Right cardiac atrium (tissue), 5 donors: ENCODE data around the gene HOXD9. TPM values are rescaled to one million over a fixed set of nuclear protein-coding genes. Genes with fewer than 3 reads are reported as not detected.
A peak's percentile ranks its signal among the peaks of the same experiment; 100 is the strongest.

Experiments
- ATAC-seq, 2 donors: fragments of 200-7000 bp; cut with Tn5 transposase; one replicate each; pipeline versions ENCODE4 v1.8.0 to v1.9.1; 2020; ENCODE audit warnings: moderate library complexity in 2 of 2, mild to moderate bottlenecking in 1 of 2
- DNase-seq, 3 donors: peaks; one replicate each; pipeline ENCODE4 v3.0.0-alpha.2; 2020
- H3K27ac ChIP-seq: one replicate; pipeline ENCODE4 v1.5.1; 2013; ENCODE audit warnings: mild to moderate bottlenecking, low read length, control low read depth, moderate library complexity
- H3K27me3 ChIP-seq: one replicate; pipeline ENCODE4 v1.6.1; 2013; ENCODE audit not compliant: control insufficient read depth, insufficient read depth
- H3K4me1 ChIP-seq: one replicate; pipeline ENCODE4 v1.6.1; 2013; ENCODE audit warnings: low read length; ENCODE audit not compliant: control insufficient read depth, insufficient read depth
- H3K4me3 ChIP-seq: one replicate; pipeline ENCODE4 v1.5.1; 2013; ENCODE audit warnings: low read length, control low read depth
- H3K9me3 ChIP-seq: one replicate; pipeline ENCODE4 v1.6.1; 2013; ENCODE audit warnings: low read length; ENCODE audit not compliant: control insufficient read depth
- WGBS: extraction: QIAGEN DNeasy Blood & Tissue Kit; methylation state at CpG from one replicate; pipeline ENCODE4 v1.1.7; 2013; 5-methylcytosine and 5-hydroxymethylcytosine counted together
- intact Hi-C, 4 donors: fragments of 100-400 bp; cut with DNase I; formaldehyde crosslinking; loops; one replicate each; pipeline versions ENCODE4 v1.11.0 to v1.14.0; 2022 to 2023
- polyA plus RNA-seq: library from polyadenylated mRNA; stranded (reverse); fragments of 200-250 nt; gene quantifications from one replicate; pipeline ENCODE4 v1.2.3, GENCODE V29; 2013
- total RNA-seq, 4 donors: library from RNA; stranded (reverse); fragmentation: NEBNext Ultra II Directional; extraction: Animal tissue kit (Norgen Biotek cat#: 25700); gene quantifications; one replicate each; pipeline ENCODE4 v1.2.1, GENCODE V29; 2021
- donor health status: healthy with polysubstance abuse.
- donor health status: DM: no; HTN: yes; CAD: no.
- donor health status: DM: no; HTN: no; CAD: no.
- donor health status: DM: no; HTN: yes; CAD: no; lungs with severe emphysema.
- donor health status: DM: yes; HTN: yes; CAD: no.

Gene HOXD9
- total and polyA plus RNA-seq, 5 donors: 0.09 TPM; not detected in 4

- H3K9me3 ChIP-seq: no peaks in the 10 kb centered on the region
- intact Hi-C loops: loop anchor here in 3 of 4 donors (10.0 kb wide), 2 partner anchors 407 to 667 kb away; no protein-coding TSS in a partner anchor
- 19% methylated on average over 32 of the region's 32 CpGs for WGBS
- no peak overlapping the region for H3K4me3 ChIP-seq
- H3K4me1 ChIP-seq: peaks cover 3% of the 10 kb centered on the region
- no peak for ATAC-seq
- H3K27ac ChIP-seq: no peak overlapping the region
- DNase-seq: no peak
- peaks cover 8% of the 10 kb centered on the region for H3K27me3 ChIP-seq
Measured at GRCh38 chr2:176147210-176147799, 24.8 kb downstream of the HOXD9 start.

- WGBS: 14% methylated on average over 31 of the region's 31 CpGs
- H3K4me3 ChIP-seq: no peak overlapping the region
- no peaks in the 10 kb centered on the region for H3K9me3 ChIP-seq
- DNase-seq: no peak
- intact Hi-C loops: loop anchor here in 3 of 4 donors (10.0 kb wide), 2 partner anchors 407 to 667 kb away; no protein-coding TSS in a partner anchor
- peaks cover 3% of the 10 kb centered on the region for H3K4me1 ChIP-seq
- no peak overlapping the region for H3K27ac ChIP-seq
- peaks cover 8% of the 10 kb centered on the region for H3K27me3 ChIP-seq
- no peak for ATAC-seq
Measured at GRCh38 chr2:176147800-176148496, 25.4 kb downstream of the HOXD9 start.

- 31% methylated on average over 11 of the region's 11 CpGs for WGBS
- ATAC-seq: no peak
- no peak overlapping the region for H3K27ac ChIP-seq
- intact Hi-C loops: loop anchor here in 3 of 4 donors (10.0 kb wide), 2 partner anchors 406 to 666 kb away; no protein-coding TSS in a partner anchor
- peaks cover 3% of the 10 kb centered on the region for H3K27me3 ChIP-seq
- H3K9me3 ChIP-seq: no peaks in the 10 kb centered on the region
- H3K4me1 ChIP-seq: peaks cover 3% of the 10 kb centered on the region
- H3K4me3 ChIP-seq: no peak overlapping the region
- DNase-seq: no peak
Measured at GRCh38 chr2:176148751-176149421, 26.4 kb downstream of the HOXD9 start.

GRCh38 chr2:176149481-176149938 lies 27.0 kb downstream of the HOXD9 start:
- 29% methylated on average over 22 of the region's 22 CpGs for WGBS
- no peak for ATAC-seq

DNA sequence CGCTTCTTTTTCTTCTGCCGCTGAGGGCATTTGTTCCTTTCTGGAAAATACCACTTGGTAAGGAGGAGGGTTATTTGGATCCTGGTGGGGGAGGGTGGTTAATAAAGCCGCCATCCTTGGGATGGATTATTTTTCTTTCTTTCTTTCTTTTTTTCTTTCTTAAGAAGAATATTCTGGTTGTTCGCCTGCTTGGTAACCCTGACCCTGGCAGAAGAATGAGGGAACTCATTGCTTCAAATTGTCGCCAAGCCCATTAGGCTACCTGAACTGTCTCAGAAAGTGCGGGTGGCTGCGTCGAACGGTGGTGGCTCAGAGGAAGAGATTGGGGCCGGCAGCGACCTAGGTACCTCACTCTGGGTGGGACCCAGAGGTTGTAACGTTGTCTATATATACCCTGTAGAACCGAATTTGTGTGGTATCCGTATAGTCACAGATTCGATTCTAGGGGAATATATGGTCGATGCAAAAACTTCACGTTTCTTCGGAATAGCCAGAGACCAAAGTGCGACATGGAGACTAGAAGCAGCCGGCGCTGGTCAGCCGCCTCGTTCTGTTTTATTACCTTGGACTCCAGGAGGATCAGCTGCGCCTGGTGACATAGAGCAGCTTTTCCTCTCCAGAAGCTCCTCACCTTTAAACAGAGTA lies 27.5 kb downstream of the HOXD9 start:
- 20% methylated on average over 24 of the region's 24 CpGs for WGBS

More at GRCh38 chr2:176149481-176149938, 27.0 kb downstream of the HOXD9 start:
- Histone ChIP-seq H3K27me3 (peaks cover 3% of the 10 kb centered on the region), H3K4me1 (peaks cover 3% of the 10 kb centered on the region), H3K27ac (no peak overlapping the region), H3K9me3 (no peaks in the 10 kb centered on the region), H3K4me3 (no peak overlapping the region)
- no peak for DNase-seq
- intact Hi-C loops: loop anchor here in 3 of 4 donors (10.0 kb wide), 2 partner anchors 405 to 665 kb away; no protein-coding TSS in a partner anchor

DNA sequence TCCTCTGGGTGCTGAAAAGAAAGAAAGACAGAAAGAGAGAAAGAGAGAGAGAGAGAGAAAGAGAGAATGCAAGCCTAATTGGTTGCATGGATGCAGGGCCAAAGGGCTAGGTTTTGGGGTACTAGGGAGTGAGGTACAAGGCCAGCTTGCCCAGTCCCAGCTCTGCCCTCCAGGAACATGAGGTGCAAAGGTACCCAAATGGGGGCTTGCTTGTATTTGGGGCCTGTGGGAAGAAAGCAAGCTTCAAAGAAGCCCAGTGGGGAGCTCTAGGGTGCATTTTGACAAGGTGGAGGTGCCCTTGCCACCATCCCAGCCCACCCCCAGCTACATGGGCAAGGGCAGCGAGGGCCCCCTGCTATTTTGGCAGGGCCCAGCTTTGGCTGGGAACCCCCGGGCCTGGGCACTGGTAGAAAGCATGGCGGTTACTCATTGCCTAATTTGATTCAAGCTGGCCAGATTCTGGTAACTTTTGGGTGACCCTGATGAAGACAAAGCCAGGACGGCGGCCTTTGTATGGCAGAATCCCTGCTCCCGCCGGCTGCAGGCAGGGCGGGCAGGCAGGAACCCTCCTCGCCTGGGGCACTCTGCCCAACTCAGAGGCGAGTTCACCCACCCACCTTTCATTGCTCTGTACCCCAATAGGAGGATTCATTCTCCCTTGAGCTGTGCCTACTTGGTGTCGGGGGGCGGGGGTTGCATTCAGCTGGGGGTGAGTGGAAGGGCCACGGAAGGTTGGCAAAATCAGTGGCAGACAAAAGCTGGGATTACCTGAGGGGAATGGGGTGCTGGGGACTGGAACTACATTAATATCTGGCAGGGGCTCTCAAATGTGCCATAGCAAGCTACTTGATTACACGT lies 28.3 kb downstream of the HOXD9 start:
- Histone ChIP-seq H3K4me1 (peaks cover 3% of the 10 kb centered on the region), H3K27me3 (no peaks in the 10 kb centered on the region), H3K9me3 (no peaks in the 10 kb centered on the region), H3K27ac (no peak overlapping the region), H3K4me3 (no peak overlapping the region)
- ATAC-seq (no peak), DNase-seq (no peak)
- intact Hi-C loops: no loop called here
- WGBS: 23% methylated on average over 14 of the region's 14 CpGs

More for the DNA sequence above, 27.5 kb downstream of the HOXD9 start:
- no peak overlapping the region for H3K27ac ChIP-seq
- H3K4me3 ChIP-seq: no peak overlapping the region
- no peak for ATAC-seq
- H3K9me3 ChIP-seq: no peaks in the 10 kb centered on the region
- intact Hi-C loops: loop anchor here in 3 of 4 donors (10.0 kb wide), 2 partner anchors 405 to 665 kb away; no protein-coding TSS in a partner anchor
- no peaks in the 10 kb centered on the region for H3K27me3 ChIP-seq
- H3K4me1 ChIP-seq: peaks cover 3% of the 10 kb centered on the region
- DNase-seq: no peak

- DNase-seq: no peak
- Histone ChIP-seq H3K4me3 (peak within 1 kb of the TSS; percentile 27), H3K27me3 (no peaks in the 10 kb centered on the region)
Measured at GRCh38 chr2:176151442-176152287, 29.1 kb downstream of the HOXD9 start, which contains the start of gene HOXD4. Gene HOXD4, plus strand, starts transcription at chr2:176151550. Its CDS starts 84 bp downstream, at chr2:176151634.

GRCh38 chr2:176152350-176153181 lies 30.0 kb downstream of the HOXD9 start:
- H3K9me3 ChIP-seq: no peaks in the 10 kb centered on the region
- peaks cover 3% of the 10 kb centered on the region for H3K4me1 ChIP-seq
- intact Hi-C loops: no loop called here
- ATAC-seq (no peak), DNase-seq (no peak)
- H3K4me3 ChIP-seq: peak overlapping the region; percentile 27
- WGBS: 16% methylated on average over 48 of the region's 48 CpGs
- H3K27me3 ChIP-seq: no peaks in the 10 kb centered on the region
- H3K27ac ChIP-seq: no peak overlapping the region

More at GRCh38 chr2:176151442-176152287, 29.1 kb downstream of the HOXD9 start, which contains the start of gene HOXD4:
- ATAC-seq: no peak
- 8% methylated on average over 55 of the region's 55 CpGs for WGBS
- Histone ChIP-seq H3K9me3 (no peaks in the 10 kb centered on the region), H3K27ac (no peak within 1 kb of the TSS), H3K4me1 (peaks cover 3% of the 10 kb centered on the region)
- intact Hi-C loops: no loop called here
